HG03342 (cell line): Measurements from ENCODE around the gene ACTN2.
A peak's percentile ranks its signal among the peaks of the same experiment; 100 is the strongest.
"Not testable (repeated sequence)": the region's sequence is repeated elsewhere in the genome, so short reads cannot be mapped to it uniquely, and the experiment has no call there.

ENCODE experiments used
- ATAC-seq: cut with Tn5 transposase; IDR thresholded peaks from one replicate; pipeline ENCODE4 v1.9.1; 2021; ENCODE audit warnings: mild to moderate bottlenecking, moderate library complexity; ENCODE audit not compliant: unreplicated experiment

Gene ACTN2

DNA sequence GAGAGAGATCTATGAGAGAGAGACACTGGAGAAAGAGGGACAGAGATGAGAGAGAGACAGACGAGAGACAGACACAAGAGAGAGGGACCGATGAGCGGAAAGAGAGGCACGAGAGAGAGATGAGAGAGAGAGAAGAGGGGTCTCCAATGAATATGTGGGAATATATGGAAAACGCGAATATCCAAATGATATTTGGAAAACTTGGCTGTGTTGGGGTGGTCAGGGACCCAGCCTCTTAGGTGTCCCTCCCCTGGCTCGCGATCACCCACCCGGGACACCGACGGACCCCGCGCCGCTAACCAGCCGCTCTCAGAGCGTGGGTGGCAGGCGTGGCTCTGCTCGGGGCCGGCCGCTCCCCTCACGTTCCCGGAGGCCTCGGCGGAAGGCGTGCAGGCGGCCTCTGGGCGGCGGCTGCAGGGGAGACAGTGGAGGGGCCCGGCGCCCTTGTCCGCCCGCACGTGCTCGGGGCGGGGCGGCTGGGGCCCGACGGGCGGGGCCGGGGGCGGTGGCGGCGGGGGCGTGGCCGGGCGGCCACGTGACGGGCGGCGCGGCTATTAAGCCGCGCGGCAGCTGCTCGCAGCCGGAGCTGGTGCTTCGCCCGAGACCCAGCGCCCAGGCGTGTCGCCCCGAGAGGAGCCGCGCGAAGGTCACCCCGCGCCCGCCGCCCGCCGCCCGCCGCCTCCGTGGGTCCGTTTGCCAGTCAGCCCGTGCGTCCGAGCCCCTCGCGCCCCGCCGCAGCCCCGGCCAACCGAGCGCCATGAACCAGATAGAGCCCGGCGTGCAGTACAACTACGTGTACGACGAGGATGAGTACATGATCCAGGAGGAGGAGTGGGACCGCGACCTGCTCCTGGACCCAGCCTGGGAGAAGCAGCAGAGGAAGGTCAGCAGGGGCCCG is at the start of gene ACTN2:
Gene ACTN2, plus strand, starts transcription at position 583 of the 898 bp plus-strand sequence. Its CDS starts 175 bp downstream, at position 758.
- ATAC-seq, result peak; percentile 76

DNA sequence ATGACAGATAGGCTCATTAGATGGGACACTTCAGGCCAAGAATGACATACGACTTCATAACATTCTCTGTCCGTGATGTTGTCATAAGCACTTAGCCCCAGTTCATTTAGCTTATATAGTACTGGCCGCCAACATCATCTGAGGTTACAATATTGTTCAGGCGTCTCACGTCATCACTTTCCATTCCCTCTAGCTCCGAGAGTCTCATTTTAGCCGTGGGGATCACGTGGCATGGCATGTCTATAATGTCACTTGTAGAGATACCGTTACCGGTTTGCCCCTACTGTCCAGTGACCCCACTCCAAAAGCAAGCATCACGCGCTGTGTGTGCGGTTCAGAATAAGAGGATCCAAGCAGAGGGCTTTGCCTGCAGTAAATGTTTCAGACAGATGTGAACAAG is 47.4 kb upstream of the ACTN2 start:
- ATAC-seq, result no peak

DNA sequence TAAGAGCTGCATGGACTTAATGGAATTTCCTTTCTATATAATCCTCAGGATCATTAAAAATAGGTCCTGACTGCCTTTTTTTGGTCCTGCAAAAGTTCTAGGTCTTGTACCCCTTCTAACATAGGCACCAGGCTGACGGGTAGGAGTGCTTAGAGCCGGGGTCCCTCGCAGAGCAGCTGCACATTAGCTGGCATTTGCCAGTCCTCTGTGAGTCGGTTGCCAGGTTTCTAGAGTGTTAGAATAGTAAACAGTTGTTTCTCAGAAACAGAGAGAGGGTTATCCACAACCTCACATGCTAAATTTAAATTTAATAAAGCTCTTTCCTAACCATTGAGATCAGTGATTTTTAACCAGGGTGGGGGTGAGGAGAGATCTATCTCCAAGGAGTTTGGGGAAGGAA is 46.6 kb upstream of the ACTN2 start:
- no peak for ATAC-seq

DNA sequence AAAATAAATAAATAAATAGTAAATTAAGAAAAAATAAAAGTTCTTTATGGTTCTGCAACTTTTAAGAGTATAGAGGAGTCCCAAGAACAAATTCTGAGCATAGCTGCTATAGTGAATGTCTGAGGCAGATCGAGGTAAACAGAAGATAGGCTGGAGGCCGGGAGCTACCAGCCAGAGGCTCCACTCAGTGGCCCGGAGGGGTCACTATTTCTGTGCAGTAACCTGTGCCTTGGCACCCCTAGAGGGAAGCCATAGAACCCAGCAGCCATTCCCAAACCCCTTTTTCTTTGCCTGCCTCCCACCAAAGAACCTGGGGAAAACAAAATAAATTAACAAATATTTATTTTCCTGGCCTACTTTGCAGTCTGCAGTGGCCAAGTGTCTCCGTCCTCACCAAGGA is 43.5 kb upstream of the ACTN2 start:
- no peak for ATAC-seq

DNA sequence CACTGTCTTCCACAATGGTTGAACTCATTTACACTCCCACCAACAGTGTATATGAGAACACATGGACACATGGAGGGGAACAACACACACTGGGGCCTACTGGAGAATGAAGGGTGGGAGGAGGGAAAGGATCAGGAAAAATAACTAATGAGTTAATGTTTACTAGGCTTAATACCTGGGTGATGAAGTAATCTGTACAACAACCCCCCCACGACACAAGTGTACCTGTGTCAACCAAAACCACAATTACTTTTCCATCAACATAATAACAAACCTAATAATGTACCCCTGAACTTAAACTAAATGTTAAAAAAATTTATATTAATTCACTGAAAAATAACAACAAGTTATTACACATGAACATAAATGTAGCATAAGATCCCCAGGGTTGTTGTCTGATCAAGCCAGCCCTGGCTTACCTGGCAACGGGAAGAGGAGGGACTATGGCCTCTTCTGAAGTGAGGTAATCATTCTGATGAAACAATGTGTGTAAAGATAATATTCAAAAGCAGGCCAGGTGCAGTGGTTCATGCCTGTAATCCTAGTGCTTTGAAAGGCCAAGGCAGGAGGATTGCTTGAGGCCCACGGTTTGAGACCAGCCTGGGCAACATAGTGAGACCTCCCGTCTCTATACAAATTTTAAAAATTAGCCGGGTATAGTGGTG is 41.2 kb upstream of the ACTN2 start:
- ATAC-seq, result no peak

DNA sequence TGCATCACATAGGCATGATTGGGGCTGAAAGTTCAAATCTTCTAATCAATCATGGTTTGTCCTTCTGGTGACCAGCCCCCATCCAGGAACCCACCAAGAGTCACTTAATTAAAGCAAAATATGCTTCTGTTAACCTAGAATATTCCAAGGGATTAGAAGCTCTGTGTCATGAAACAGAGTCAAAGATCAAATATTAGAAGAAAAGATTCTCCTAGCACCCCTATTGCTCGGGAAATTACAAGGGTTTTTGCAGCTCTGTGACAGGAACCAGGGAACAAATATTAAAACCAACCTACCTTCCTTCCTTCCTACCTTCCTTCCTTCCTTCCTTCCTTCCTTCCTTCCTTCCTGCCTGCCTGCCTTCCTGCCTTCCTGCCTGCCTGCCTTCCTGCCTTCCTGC is 31.8 kb upstream of the ACTN2 start:
- no peak for ATAC-seq

DNA sequence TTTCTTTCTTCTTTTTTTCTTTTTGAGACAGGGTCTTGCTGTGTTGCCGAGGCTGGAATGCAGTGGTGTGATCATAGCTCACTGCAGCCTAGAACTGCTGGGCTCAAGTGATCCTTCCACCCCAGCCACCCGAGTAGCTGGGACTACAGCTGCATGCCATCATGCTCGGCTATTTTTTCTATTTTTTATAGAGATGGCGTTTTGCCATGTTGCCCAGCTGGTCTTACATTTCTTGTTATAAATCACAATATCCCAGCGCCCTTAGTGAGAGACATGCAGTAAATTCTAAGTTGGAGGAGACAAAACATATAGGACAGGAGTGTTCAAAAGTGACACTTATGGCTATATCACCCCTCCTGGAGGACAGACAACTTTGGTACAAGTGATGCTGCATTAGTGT is 31.3 kb upstream of the ACTN2 start:
- ATAC-seq, result no peak

DNA sequence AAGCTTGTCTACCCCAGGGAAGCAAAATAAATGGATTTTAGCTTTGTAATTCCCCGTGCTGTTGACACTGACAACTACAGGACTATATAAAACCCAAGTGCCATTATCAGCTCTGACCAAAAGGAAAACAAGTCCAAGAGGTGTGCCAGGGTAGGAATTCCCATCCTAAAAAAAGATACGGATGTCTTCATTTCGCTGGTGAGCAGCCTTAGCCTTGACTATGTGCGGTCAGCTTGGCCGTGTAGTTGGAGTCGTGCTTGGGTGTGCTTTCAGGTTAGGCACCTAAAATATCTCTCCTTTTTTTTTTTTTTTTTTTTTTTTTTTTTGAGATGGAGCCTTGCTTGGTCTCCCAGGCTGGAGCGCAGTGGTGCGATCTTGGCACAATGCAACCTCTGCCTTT is 28.9 kb upstream of the ACTN2 start:
- no peak for ATAC-seq

DNA sequence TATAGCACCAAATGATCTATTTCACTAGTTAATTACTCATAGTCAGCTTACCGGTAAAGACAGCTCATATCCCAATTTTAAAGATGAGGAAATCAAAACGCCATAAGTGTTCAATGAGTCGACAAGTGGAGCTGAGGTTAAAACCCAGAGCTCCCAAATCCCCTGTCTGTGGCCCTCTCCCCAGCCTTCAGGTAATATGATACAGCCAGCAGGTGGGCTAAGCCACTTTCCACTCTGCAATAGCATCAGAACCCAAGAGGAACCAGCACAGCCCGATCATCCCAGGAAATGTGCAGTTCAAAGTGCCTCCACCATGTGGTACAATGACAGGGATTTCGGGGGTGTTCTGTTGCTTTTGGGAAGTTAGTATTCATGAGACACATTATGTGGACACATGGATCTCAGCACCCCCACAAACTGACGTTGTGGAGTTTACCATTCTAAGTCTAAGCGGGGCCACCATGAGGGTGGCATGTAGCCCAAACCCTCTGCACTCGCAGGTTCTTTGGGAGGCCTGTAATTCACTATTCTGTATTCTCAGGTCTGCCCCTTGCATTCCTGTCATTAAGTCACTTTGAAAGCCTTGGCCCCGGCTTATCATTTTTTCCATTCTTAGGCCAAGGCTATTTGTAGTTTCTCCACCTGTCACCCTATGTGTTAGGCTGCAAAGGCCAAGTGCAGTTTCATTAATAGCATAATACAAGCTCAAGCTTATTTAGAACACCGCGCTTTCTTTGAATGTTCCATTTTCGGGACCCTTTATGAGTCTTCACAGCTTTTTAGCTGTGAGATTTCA is 26.3 kb upstream of the ACTN2 start:
- ATAC-seq, result no peak

DNA sequence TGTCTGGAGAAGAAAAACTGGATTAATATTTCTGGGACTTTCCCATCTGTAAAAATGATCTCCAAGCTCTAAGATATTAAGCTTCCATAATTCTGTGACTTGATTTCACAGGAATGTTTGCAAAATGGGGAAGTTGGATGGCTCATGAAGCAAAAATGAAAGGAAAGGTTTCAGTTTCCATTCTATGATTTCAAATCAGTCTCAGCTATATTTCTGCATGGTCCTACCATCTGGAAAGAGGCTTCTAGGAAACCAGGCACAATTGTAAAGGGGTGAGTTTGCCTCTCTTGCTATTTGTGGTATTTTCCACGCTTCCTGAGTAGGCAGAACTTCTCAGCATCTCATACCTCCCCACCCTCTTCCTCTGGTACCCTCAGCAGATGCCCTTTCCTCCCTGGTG is 22.4 kb upstream of the ACTN2 start:
- ATAC-seq, result no peak

DNA sequence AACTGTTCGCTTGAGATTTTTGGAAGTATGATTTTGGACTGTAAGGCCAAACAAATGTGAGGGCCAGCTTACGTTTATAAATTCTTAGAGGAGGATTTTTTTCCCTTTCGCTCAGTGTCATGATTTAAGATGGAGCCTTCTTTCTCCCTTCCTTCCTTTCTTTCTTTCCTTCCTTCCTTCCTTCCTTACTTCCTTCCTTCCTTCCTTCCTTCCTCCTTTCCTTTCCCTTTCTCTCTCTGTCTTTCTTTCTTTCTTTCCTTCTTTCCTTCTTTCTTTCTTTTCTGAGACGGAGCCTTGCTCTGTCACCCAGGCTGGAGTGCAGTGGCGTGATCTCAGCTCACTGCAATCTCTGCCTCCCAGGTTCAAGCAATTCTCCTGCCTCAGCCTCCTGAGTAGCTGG is 17.4 kb upstream of the ACTN2 start:
- not testable (repeated sequence) for ATAC-seq

DNA sequence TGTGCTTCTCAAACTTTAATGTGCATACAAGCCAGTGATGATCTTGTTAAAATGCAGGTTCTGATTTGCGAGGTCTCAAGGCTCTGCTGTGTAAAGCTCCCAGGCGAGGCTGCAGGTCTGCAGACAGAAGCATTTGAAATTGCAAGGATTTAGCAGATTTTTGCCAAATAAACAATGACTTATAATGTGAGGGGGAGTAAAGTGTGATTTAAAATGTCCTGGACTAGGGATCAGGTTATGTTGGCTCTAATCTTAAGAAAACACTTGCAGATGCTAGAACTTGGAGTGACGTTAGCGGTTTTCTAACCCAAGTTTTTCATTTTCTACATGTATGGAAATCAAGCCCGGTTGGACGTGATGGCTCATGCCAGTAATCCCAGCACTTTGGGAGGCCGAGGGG is 16.2 kb upstream of the ACTN2 start:
- no peak for ATAC-seq

DNA sequence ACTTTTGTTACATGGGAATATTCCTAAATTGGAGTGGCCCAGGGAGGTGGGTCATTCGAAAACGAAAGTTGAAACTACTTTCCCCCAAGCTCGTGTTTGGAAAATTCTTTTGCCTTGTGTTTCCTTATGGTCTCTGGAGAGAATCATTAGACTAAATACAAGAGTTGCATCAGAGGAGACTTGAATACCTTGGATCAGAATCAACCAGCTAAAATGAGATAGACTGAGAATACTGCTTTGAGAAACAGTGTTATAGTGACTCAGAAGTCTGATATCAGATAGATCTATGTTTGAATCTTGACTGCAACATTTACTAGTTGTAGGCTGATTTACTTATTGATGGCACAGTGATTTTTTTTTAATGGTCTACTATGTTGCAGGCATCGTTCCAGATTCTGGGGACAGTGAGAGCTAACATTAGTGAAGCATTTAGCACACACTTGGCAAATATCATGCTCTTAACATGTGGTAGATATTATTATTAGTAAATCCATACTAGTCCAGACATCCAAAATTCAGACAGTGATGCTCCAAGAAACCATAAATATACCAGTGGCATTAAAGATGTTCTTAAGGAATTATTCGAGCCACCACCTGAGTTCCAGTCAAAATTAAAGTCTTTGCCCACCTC is 12.9 kb upstream of the ACTN2 start:
- no peak for ATAC-seq

DNA sequence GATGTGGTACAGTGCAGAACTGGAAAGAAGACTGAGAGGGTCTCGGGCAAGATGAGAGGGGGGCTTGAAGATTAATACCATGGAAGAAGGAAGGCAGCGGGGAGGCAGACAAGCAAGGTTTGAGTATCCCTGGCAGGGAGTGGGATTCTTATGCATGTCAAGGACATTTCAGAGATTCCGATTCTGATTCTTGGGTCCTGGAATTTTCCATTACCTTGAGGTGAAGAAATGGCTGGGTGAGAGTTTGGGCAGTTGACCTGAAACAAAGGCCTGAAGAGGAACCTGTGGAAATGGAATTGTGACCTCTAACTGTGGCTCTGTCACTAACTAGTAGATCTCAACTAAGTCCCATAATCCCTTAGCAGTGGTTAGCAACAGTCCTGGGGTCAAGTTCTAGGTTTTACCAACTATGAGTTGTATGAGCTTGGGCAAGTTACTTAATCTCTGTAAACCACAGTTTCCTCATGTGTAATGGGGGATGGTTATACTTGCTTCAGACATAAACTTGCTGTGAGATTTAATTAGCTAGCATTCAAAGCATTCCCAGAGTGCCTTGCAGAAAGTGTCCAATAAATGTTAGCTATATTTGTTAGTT is 8.6 kb upstream of the ACTN2 start:
- no peak for ATAC-seq

DNA sequence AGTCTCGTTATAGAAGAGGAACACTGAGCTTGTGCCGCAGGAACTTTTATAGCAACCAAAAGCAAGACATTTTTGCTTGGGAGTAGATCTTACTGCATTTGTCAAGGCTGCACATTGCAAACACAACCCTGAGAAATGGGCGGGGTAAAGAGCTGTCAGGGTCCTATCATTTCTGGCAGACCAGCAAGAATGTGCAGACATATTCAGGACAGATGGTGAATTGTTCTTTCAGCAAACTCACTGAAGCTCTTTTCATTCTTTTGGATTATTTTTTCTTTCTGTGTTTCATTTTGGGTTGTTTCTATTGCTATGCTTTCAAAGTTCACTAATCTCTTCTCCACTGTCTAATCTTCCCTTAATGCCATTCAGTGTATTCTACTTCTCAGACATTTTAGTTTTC is 5.1 kb upstream of the ACTN2 start:
- no peak for ATAC-seq

DNA sequence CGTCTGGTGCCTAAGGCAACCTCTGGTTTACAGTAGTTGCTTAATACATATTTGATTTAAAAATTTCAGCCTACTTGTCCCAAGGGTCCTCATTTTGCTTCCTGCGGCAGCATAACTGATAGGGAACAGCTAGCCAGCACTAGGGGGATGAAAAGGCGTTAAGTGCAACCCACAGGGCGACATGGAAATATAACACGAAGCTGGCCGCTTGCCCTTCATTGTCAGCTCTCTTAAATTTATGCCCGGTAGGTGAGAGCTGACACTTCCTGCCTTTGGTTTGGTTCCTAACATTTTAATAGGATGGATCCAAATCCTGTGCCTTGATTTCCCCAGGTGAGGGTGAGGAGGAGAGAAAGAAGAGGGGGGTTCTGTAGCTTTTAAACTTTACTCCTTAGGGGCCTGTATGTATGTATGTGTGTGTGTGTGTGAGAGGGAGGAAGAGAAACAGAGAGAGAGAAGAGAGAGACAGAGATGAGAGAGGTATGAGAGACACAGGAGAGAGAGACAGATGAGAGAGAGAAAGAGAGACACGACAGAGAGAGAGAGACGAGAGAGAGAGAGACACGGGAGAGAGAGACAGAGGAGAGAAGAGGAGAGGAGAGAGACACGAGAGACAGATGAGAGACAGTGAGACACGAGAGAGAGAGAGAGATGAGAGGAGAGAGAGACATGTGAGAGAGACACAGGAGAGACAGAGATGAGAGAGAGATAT is 938 bp upstream of the ACTN2 start:
- ATAC-seq, result no peak

DNA sequence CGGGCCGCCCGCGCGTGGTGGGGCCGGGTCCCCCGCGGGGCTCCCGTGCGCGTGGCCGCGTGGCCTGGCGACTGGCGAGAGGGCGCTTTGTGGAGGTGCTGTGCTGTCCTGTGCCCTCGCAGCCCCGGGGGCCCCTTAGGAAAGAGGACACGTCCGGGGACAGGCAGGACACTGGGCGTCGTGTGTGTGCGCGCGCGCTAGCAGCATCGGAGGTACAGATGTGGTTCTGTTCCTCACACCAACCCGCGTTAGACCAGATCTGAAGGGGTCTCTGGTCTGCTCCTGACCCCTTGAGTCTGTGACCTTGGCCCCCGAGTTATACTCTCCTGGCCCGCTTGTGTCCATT is 489 bp downstream of the ACTN2 start:
- ATAC-seq, result peak; percentile 4

DNA sequence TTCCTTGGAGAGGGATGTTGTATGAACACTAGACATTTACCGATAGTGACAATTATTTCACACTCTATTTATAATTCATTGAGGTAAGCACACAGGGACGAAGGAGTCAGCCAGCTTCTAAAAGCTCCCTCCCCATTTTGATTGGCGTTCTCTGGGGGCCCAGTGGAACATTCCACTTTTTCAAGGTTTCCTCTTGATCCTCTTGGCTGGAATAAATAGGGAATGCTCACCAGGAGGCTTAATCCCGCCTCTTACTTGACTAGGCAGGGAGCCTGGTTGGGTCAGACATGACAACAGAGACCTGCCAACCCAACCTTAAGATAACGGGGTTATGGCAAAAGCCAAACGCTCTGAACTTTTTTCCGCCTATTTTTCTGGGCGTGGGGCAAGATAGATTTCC is 974 bp downstream of the ACTN2 start:
- no peak for ATAC-seq

DNA sequence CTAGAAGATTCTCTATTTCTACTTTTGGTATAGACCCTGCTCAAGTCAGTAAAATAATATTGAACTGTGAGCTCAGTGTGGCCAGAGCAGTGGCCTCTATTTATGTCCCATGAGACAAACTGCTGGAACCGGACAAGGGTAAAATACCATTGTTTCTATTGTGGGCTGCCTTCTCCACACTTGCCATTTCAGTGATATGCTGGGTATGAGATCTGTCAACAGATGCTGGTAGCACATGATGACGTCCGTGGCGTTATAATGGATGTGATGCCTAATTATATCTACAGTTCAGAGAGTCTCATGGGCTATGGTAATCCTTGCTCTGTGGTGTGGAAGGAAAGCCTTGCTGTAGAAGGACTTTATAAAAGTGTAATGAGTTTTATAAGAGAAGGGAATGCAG is 2.4 kb downstream of the ACTN2 start:
- no peak for ATAC-seq
